Osteoblast (primary cell): ENCODE data around the gene RRP36. TPM values are rescaled to one million over a fixed set of nuclear protein-coding genes. Genes with fewer than 3 reads are reported as not detected.
A peak's percentile ranks its signal among the peaks of the same experiment; 100 is the strongest.

Experiments
- DNase-seq: peaks from one replicate; pipeline ENCODE4 v3.0.0; 2011; ENCODE audit warnings: low spot score, mixed read lengths; ENCODE audit not compliant: insufficient read length; ENCODE audit errors: missing footprints
- H2AFZ ChIP-seq: 2 replicates; pipeline ENCODE4 v1.6.0; 2011; ENCODE audit warnings: mild to moderate bottlenecking, low read length
- H3K27ac ChIP-seq: 2 replicates; pipeline ENCODE4 v1.5.1; 2011; ENCODE audit warnings: mild to moderate bottlenecking, low read depth, low read length, moderate library complexity
- H3K27me3 ChIP-seq: 2 replicates; pipeline ENCODE4 v1.6.0; 2012; ENCODE audit warnings: mild to moderate bottlenecking, control low read depth, inconsistent platforms, low read length, moderate library complexity; ENCODE audit not compliant: insufficient read depth
- H3K36me3 ChIP-seq: 2 replicates; pipeline ENCODE4 v1.5.1; 2011; ENCODE audit warnings: mild to moderate bottlenecking, low read length, control low read depth, moderate library complexity; ENCODE audit not compliant: insufficient read depth
- H3K4me1 ChIP-seq: 2 replicates; pipeline ENCODE4 v1.5.1; 2011; ENCODE audit warnings: mild to moderate bottlenecking, low read length, control low read depth, moderate library complexity; ENCODE audit not compliant: insufficient read depth
- H3K4me2 ChIP-seq: 2 replicates; pipeline ENCODE4 v1.6.0; 2011; ENCODE audit warnings: mild to moderate bottlenecking, low read length; ENCODE audit not compliant: insufficient read depth
- H3K4me3 ChIP-seq: fragments of 200-600 bp; sonication (generic); 3 replicates; pipeline ENCODE4 v1.5.1; 2012; ENCODE audit warnings: mild to moderate bottlenecking, low read length, inconsistent platforms; ENCODE audit not compliant: insufficient read depth
- H3K79me2 ChIP-seq: 2 replicates; pipeline ENCODE4 v1.6.0; 2012; ENCODE audit warnings: mild to moderate bottlenecking, low read length, control low read depth, inconsistent platforms; ENCODE audit not compliant: insufficient read depth
- H3K9me3 ChIP-seq: 2 replicates; pipeline ENCODE4 v1.5.1; 2011; ENCODE audit warnings: low read depth, low read length, control low read depth
- H4K20me1 ChIP-seq: 2 replicates; pipeline ENCODE4 v1.6.0; 2012; ENCODE audit warnings: mild to moderate bottlenecking, low read length, control low read depth; ENCODE audit not compliant: insufficient read depth
- total RNA-seq: library from RNA; depleted of rRNA; stranded (reverse); fragments of >200 nt; gene quantifications from 2 replicates; pipeline ENCODE4 v1.2.3, GENCODE V29; 2012
- TF ChIP-seq, protein P1 (sequence below): IDR thresholded peaks from 2 replicates; pipeline ENCODE4 v1.5.1; 2011; ENCODE audit warnings: mild to moderate bottlenecking, low read depth, low read length, moderate library complexity; ENCODE audit errors: extremely low read depth

Gene RRP36
- total RNA-seq, 1 donor: 84.0 TPM

DNA sequence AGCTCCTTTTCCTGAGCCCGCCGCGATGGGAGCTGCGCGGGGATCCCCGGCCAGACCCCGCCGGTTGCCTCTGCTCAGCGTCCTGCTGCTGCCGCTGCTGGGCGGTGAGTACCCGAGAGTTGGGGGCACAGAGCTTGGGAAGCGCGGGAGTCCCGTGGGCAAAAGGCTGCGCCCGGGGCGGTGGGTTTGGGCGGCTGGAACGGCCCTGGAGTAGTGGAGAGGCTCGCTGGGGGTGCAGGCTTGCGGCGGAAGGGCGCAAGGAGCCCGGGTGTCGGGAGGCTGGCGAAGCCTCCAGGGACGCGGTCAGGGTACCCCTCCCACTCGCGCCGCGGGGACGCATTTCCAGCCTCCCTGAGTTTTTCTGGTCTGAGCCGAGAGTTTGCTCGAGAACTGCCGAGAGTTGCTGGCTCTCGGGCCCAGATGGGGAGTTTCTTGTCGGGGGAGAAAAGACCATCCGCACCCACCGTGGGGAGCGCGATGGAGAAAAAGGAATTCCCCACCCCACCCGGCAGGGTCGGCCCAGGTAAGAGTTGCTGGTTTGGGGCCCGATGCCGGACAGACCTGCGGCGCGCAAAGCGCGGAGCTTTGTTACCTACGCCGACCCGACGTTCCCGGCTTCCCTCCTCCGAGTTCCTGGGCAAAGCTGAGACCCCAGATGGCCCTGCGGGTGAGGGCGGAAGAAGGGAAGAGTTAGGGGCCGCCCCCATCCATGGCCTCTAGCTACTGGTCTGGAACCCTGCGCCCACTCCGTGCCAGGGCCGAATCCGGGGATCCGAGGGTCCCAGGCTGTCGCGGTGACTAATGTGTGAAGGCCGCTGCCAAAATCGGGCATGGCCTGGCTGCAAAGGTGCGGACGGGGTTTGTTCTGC, 55.3 kb downstream of the RRP36 start:
- Histone ChIP-seq H3K79me2 (peaks cover 43% of the 10 kb centered on the region), H2AFZ (peak overlapping the region; percentile 73), H3K27ac (peak overlapping the region; percentile 58), H3K36me3 (peaks cover 9% of the 10 kb centered on the region), H3K4me1 (peaks cover 32% of the 10 kb centered on the region), H3K27me3 (no peaks in the 10 kb centered on the region), H4K20me1 (peaks cover 8% of the 10 kb centered on the region), H3K9me3 (no peaks in the 10 kb centered on the region), H3K4me2 (peak overlapping the region; percentile 83), H3K4me3 (peak overlapping the region; percentile 90)
- TF ChIP-seq, protein P1, sequence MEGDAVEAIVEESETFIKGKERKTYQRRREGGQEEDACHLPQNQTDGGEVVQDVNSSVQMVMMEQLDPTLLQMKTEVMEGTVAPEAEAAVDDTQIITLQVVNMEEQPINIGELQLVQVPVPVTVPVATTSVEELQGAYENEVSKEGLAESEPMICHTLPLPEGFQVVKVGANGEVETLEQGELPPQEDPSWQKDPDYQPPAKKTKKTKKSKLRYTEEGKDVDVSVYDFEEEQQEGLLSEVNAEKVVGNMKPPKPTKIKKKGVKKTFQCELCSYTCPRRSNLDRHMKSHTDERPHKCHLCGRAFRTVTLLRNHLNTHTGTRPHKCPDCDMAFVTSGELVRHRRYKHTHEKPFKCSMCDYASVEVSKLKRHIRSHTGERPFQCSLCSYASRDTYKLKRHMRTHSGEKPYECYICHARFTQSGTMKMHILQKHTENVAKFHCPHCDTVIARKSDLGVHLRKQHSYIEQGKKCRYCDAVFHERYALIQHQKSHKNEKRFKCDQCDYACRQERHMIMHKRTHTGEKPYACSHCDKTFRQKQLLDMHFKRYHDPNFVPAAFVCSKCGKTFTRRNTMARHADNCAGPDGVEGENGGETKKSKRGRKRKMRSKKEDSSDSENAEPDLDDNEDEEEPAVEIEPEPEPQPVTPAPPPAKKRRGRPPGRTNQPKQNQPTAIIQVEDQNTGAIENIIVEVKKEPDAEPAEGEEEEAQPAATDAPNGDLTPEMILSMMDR: no peak
- DNase-seq: peak; percentile 90

DNA sequence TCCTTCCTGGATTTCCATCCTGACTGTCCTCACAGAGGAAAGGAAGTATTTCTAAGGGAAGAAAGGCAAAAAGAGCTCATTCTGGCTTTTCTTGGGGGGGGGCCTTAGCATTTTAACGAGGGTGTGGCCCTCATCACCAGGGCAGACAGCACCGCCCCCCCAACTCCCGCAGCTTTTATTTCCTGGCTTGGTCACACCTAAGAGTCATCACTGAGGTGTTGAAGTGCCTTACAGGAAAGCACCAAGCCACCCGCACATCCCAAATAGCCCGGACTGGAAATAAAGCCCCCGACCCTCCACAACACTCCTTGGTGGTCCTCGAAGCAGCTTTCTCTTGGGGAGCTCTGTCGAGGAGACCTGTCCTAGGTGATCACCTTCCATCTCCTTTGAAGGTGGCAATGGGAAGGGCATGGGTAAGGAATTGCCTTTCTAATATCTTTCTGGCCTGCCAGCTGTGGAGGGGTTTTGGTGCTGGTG, 55.9 kb downstream of the RRP36 start:
- Histone ChIP-seq H3K4me1 (peaks cover 32% of the 10 kb centered on the region), H3K4me3 (peak overlapping the region; percentile 90), H2AFZ (peak overlapping the region; percentile 73), H3K4me2 (peak overlapping the region; percentile 83), H3K27me3 (no peaks in the 10 kb centered on the region), H3K27ac (peak overlapping the region; percentile 58), H4K20me1 (peaks cover 8% of the 10 kb centered on the region), H3K9me3 (no peaks in the 10 kb centered on the region), H3K36me3 (peaks cover 5% of the 10 kb centered on the region), H3K79me2 (peaks cover 47% of the 10 kb centered on the region)
- TF ChIP-seq, protein P1: no peak
- DNase-seq: peak; percentile 50

DNA sequence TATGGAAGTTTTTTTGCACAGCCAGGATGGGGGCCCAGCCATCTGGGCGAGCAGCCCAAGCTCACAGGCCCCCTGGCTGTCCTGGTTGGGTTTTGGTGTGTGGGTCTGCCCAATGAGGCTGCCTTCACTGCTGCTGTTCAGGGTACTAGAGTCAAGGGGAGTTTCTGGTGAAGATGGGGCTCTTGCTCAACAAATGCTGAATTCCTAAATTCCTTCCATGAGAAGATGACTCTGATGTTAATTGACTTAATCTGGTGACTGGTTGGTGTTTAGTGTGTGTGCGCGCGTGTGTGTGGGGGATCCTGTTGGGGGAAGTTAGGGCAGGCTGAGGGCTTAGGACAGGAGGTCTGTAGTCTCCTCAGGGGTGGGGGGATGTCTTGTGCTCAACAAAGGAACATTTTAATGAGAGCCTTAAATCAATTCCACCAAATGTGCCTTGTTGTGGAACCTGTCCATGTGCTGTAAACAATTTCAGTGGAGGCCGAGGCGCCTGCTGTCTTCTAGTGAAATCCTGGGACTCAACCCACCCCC, 56.6 kb downstream of the RRP36 start:
- TF ChIP-seq, protein P1: no peak
- Histone ChIP-seq H2AFZ (no peak overlapping the region), H3K4me1 (peaks cover 32% of the 10 kb centered on the region)

DNA sequence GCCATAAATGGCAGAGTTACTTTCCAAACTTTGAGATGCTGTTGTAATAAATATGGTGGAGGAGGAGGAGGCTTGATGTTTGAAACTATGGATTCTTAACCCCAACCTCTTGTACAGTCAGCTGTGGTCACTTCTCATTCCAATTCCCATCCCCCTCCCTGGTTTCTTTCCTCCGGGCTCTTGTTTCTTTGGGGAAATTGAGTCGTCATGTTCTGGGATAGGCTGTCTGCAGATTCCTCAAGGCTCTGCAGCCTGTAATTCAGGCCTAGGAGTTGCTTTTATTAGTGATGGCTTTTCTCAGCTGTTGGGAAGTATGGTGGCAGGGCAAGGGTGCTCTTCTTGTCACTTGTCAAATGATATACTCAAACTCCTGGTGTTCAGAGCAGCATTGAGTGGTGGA, 57.3 kb downstream of the RRP36 start:
- H3K27ac ChIP-seq: peak overlapping the region; percentile 58
- no peak overlapping the region for H2AFZ ChIP-seq
- H3K4me3 ChIP-seq: peak overlapping the region; percentile 14
- H3K9me3 ChIP-seq: no peaks in the 10 kb centered on the region
- H3K4me2 ChIP-seq: peak overlapping the region; percentile 83
- H3K79me2 ChIP-seq: peaks cover 60% of the 10 kb centered on the region
- no peaks in the 10 kb centered on the region for H3K27me3 ChIP-seq
- TF ChIP-seq, protein P1: no peak
- H3K4me1 ChIP-seq: peaks cover 32% of the 10 kb centered on the region
- peaks cover 18% of the 10 kb centered on the region for H4K20me1 ChIP-seq
- peaks cover 4% of the 10 kb centered on the region for H3K36me3 ChIP-seq
- DNase-seq: no peak

More for the DNA sequence above, 56.6 kb downstream of the RRP36 start:
- no peaks in the 10 kb centered on the region for H3K9me3 ChIP-seq
- peak; percentile 77 for DNase-seq
- peaks cover 4% of the 10 kb centered on the region for H3K36me3 ChIP-seq
- H3K27me3 ChIP-seq: no peaks in the 10 kb centered on the region
- peak overlapping the region; percentile 58 for H3K27ac ChIP-seq
- peaks cover 12% of the 10 kb centered on the region for H4K20me1 ChIP-seq
- peak overlapping the region; percentile 83 for H3K4me2 ChIP-seq
- H3K79me2 ChIP-seq: peaks cover 53% of the 10 kb centered on the region
- peak overlapping the region; percentile 90 for H3K4me3 ChIP-seq
